ENCODE results near the gene ZNF217.
"Not testable (repeated sequence)": the region's sequence is repeated elsewhere in the genome, so short reads cannot be mapped to it uniquely, and the experiment has no call there.

ZNF217 gene

GRCh38 chr20:53535878-53536277 lies 57.8 kb downstream of the ZNF217 start:
- no peaks in the 10 kb centered on the region for H3K27me3 ChIP-seq (ENCODE audit: control insufficient read depth, low read length)
- H3K4me1 ChIP-seq (ENCODE audit: control insufficient read depth, low read length) = peaks cover 21% of the 10 kb centered on the region
- no peak overlapping the region for H3K27ac ChIP-seq (ENCODE audit: low read depth, low read length)
- no peaks in the 10 kb centered on the region for H3F3A ChIP-seq (ENCODE audit: control insufficient read depth, insufficient read depth)
- H3K9me2 ChIP-seq (replicated peaks; ENCODE audit: control insufficient read depth, low read length) = no peaks in the 10 kb centered on the region
- H3K9me3 ChIP-seq (ENCODE audit: control insufficient read depth, insufficient read depth, low read length) = no peaks in the 10 kb centered on the region
- TF ChIP-seq EZH2phosphoT487 (IDR thresholded peaks at IDR 0.05; ENCODE audit: borderline replicate concordance, low read length) (no peak), CTCF (IDR thresholded peaks at IDR 0.05; ENCODE audit: low read depth, low read length, poor library complexity, severe bottlenecking) (no peak)
- no peak overlapping the region for H3K4me2 ChIP-seq (ENCODE audit: low read length)
- no peaks in the 10 kb centered on the region for H3K36me3 ChIP-seq (ENCODE audit: control insufficient read depth, low read length)
- no peaks in the 10 kb centered on the region for H4K20me1 ChIP-seq (ENCODE audit: control insufficient read depth, insufficient read depth, low read depth, low read length)
- H3K79me2 ChIP-seq (ENCODE audit: control insufficient read depth, low read length) = no peaks in the 10 kb centered on the region
- no peak overlapping the region for H3K4me3 ChIP-seq (ENCODE audit: low read length)

- Histone ChIP-seq H4K20me1 (ENCODE audit: control insufficient read depth, insufficient read depth, low read depth, low read length) (no peaks in the 10 kb centered on the region), H3K4me3 (ENCODE audit: low read length) (no peak overlapping the region), H3K36me3 (ENCODE audit: control insufficient read depth, low read length) (no peaks in the 10 kb centered on the region), H3K9me2 (replicated peaks; ENCODE audit: control insufficient read depth, low read length) (no peaks in the 10 kb centered on the region), H3K27me3 (ENCODE audit: control insufficient read depth, low read length) (no peaks in the 10 kb centered on the region), H3K27ac (ENCODE audit: low read depth, low read length) (no peak overlapping the region), H3K4me2 (ENCODE audit: low read length) (no peak overlapping the region), H3K9me3 (ENCODE audit: control insufficient read depth, insufficient read depth, low read length) (no peaks in the 10 kb centered on the region), H3K4me1 (ENCODE audit: control insufficient read depth, low read length) (peaks cover 21% of the 10 kb centered on the region), H3F3A (ENCODE audit: control insufficient read depth, insufficient read depth) (no peaks in the 10 kb centered on the region), H3K79me2 (ENCODE audit: control insufficient read depth, low read length) (no peaks in the 10 kb centered on the region)
- TF ChIP-seq EZH2phosphoT487 (IDR thresholded peaks at IDR 0.05; ENCODE audit: borderline replicate concordance, low read length) = no peak
- no peak for TF ChIP-seq CTCF (IDR thresholded peaks at IDR 0.05; ENCODE audit: low read depth, low read length, poor library complexity, severe bottlenecking)
Observed at GRCh38 chr20:53534037-53534436, 59.6 kb downstream of the ZNF217 start.

- TF ChIP-seq EZH2phosphoT487 (IDR thresholded peaks at IDR 0.05; ENCODE audit: borderline replicate concordance, low read length) (no peak), CTCF (IDR thresholded peaks at IDR 0.05; ENCODE audit: low read depth, low read length, poor library complexity, severe bottlenecking) (no peak)
- no peaks in the 10 kb centered on the region for H3K36me3 ChIP-seq (ENCODE audit: control insufficient read depth, low read length)
- H3K4me2 ChIP-seq (ENCODE audit: low read length) = peak overlapping the region; percentile 78
- no peaks in the 10 kb centered on the region for H4K20me1 ChIP-seq (ENCODE audit: control insufficient read depth, insufficient read depth, low read depth, low read length)
- peak overlapping the region; percentile 58; the same call in 1 of the 2 replicates for H3K4me3 ChIP-seq (ENCODE audit: low read length)
- no peaks in the 10 kb centered on the region for H3K79me2 ChIP-seq (ENCODE audit: control insufficient read depth, low read length)
- no peaks in the 10 kb centered on the region for H3K27me3 ChIP-seq (ENCODE audit: control insufficient read depth, low read length)
- no peaks in the 10 kb centered on the region for H3K9me2 ChIP-seq (replicated peaks; ENCODE audit: control insufficient read depth, low read length)
- no peaks in the 10 kb centered on the region for H3K9me3 ChIP-seq (ENCODE audit: control insufficient read depth, insufficient read depth, low read length)
- H3K4me1 ChIP-seq (ENCODE audit: control insufficient read depth, low read length) = peaks cover 21% of the 10 kb centered on the region
- H3F3A ChIP-seq (ENCODE audit: control insufficient read depth, insufficient read depth) = no peaks in the 10 kb centered on the region
- H3K27ac ChIP-seq (ENCODE audit: low read depth, low read length) = peak overlapping the region; percentile 56
Observed at GRCh38 chr20:53533500-53533899, 60.1 kb downstream of the ZNF217 start.

- H3K4me2 ChIP-seq (ENCODE audit: low read length) = peak overlapping the region; percentile 78
- not testable (repeated sequence) for H3K79me2 ChIP-seq (ENCODE audit: control insufficient read depth, low read length); H3K36me3 ChIP-seq (ENCODE audit: control insufficient read depth, low read length); H3K9me2 ChIP-seq (replicated peaks; ENCODE audit: control insufficient read depth, low read length); H3F3A ChIP-seq (ENCODE audit: control insufficient read depth, insufficient read depth); H4K20me1 ChIP-seq (ENCODE audit: control insufficient read depth, insufficient read depth, low read depth, low read length); H3K27me3 ChIP-seq (ENCODE audit: control insufficient read depth, low read length); H3K9me3 ChIP-seq (ENCODE audit: control insufficient read depth, insufficient read depth, low read length)
- peaks cover 21% of the 10 kb centered on the region for H3K4me1 ChIP-seq (ENCODE audit: control insufficient read depth, low read length)
- peak overlapping the region; percentile 58 for H3K4me3 ChIP-seq (ENCODE audit: low read length)
- H3K27ac ChIP-seq (ENCODE audit: low read depth, low read length) = peak overlapping the region; percentile 56
Observed at GRCh38 chr20:53532654-53533312, 60.9 kb downstream of the ZNF217 start.
